Measurements from ENCODE around the gene KLHDC2.
"Not testable (repeated sequence)": the region's sequence is repeated elsewhere in the genome, so short reads cannot be mapped to it uniquely, and the experiment has no call there.

The KLHDC2 gene

GRCh38 chr14:49781040-49781439, 13.1 kb downstream of the KLHDC2 start:
- DNase-seq (ENCODE audit: low read depth in 2 of 2), result not testable (repeated sequence)

GRCh38 chr14:49783394-49784014, 15.6 kb downstream of the KLHDC2 start:
- no peak for DNase-seq (ENCODE audit: low read depth in 2 of 2)

GRCh38 chr14:49786315-49786714, 18.4 kb downstream of the KLHDC2 start:
- no peak for DNase-seq (ENCODE audit: low read depth in 2 of 2)

GRCh38 chr14:49792618-49793017, 24.7 kb downstream of the KLHDC2 start:
- DNase-seq (ENCODE audit: low read depth in 2 of 2), result no peak

- DNase-seq (ENCODE audit: low read depth in 2 of 2), result no peak
These were observed 28.1 kb downstream of the KLHDC2 start for GRCh38 chr14:49796025-49796424.

GRCh38 chr14:49808780-49809179, 40.8 kb downstream of the KLHDC2 start:
- no peak for DNase-seq (ENCODE audit: low read depth in 2 of 2)

- DNase-seq (ENCODE audit: low read depth in 2 of 2), result not testable (repeated sequence)
These were observed 48.2 kb downstream of the KLHDC2 start for GRCh38 chr14:49816118-49816517.

- no peak for DNase-seq (ENCODE audit: low read depth in 2 of 2)
These were observed 48.9 kb downstream of the KLHDC2 start for GRCh38 chr14:49816844-49817243.

- DNase-seq (ENCODE audit: low read depth in 2 of 2), result no peak
These were observed 52.2 kb downstream of the KLHDC2 start for GRCh38 chr14:49820176-49820575.

- no peak for DNase-seq (ENCODE audit: low read depth in 2 of 2)
These were observed 60.7 kb downstream of the KLHDC2 start for GRCh38 chr14:49828640-49829039.

Measured in activated CD4-positive, alpha-beta T cell treated with anti-CD3 and anti-CD28 coated beads for 24 hours (primary cell).